GOT3 (cell line): ENCODE measurements around the gene CELF2.
"Not testable (repeated sequence)": the region's sequence is repeated elsewhere in the genome, so short reads cannot be mapped to it uniquely, and the experiment has no call there.

Experiments used
- DNase-seq: peaks from one replicate; lab custom pipeline; 2025; ENCODE audit warnings: mixed read lengths; lab: John Stamatoyannopoulos, UW

The CELF2 gene

GRCh38 chr10:11355592-11355991 is 337.9 kb downstream of the CELF2 start:
- DNase-seq = no peak

DNA sequence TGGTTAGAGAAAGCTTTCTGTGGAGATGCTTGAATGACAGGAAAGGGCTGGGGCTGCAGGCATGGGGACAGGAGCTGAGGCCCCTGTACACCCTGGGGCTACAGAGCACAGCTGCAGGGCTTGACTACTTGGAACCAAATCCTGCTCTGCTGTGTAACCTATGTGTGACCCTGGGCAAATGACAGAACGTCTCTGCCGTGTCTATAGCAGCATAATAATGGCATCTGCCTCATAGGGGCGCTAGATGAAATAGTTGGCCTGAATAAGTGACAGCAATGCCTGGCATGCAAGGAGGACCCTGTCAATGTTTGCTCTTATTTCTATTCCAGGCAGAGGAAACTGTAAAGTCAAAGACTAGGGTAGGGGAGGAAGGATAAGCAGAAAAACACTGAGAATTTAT is 339.8 kb downstream of the CELF2 start:
- DNase-seq = no peak

GRCh38 chr10:11358011-11358410 is 340.3 kb downstream of the CELF2 start:
- no peak for DNase-seq

- no peak for DNase-seq
Observed at GRCh38 chr10:11358923-11359575, 341.4 kb downstream of the CELF2 start.

GRCh38 chr10:11359869-11360268 is 342.2 kb downstream of the CELF2 start:
- DNase-seq = no peak

DNA sequence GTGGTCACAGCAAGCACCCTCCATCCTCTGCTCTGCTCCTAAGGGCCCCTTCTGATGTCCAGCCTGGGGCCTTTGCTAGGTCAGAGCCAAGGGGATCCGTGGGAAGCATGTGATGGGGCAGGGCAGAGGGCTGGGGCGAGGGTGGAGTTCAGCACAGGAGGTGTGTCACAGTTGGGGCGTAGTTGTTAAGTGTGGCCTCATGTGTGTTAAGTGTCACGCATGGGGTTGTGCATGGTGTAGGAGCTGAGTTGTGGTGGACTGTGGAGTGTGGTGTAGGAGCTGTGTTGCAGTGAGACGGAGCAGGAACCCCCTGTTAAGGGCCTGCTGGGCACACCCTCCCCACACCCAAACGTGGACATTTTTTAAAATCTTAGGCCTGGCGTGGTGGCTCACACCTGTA is 345.8 kb downstream of the CELF2 start:
- DNase-seq = no peak

GRCh38 chr10:11364241-11364640 is 346.6 kb downstream of the CELF2 start:
- no peak for DNase-seq

DNA sequence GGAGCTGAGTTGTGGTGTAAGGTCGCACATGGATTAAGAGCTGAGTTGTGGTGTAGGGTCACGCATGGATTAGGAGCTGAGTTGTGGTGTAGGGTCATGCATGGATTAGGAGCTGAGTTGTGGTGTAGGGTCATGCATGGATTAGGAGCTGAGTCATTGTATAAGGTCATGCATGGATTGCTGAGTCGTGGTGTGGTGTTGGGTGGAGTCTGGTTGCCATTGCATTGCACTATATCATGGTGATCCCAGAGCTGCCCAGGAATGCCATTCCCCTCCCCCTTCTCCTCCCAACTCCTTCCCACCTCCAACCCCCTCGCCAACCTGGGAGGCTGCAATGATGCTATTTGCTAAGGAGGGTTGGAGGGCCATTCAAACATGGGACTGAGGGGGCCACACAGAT is 349.2 kb downstream of the CELF2 start:
- DNase-seq = not testable (repeated sequence)

DNA sequence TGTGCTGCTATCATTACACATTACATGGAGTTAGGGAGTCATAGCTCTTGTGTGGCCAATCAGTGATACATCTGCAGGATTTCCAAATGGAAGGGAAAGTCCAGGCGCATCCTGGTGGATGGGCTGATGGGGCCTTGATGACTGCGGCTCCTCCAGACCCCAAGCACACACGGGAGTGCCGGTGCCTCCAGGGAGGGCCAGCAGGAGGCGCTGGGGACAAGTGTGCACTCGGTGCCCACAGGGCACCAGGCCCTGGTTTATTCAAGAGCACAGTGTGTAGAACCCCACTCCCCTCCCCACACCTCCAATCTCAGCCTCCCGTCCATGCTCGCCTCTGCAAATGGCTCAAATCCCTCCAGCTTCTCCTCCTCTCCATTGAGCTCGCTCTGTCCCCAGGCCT is 349.8 kb downstream of the CELF2 start:
- DNase-seq = no peak

- DNase-seq = no peak
Observed at GRCh38 chr10:11373717-11374171, 356.1 kb downstream of the CELF2 start.

GRCh38 chr10:11377267-11377666 is 359.6 kb downstream of the CELF2 start:
- DNase-seq = no peak

GRCh38 chr10:11378835-11379234 is 361.2 kb downstream of the CELF2 start:
- DNase-seq = no peak

DNA sequence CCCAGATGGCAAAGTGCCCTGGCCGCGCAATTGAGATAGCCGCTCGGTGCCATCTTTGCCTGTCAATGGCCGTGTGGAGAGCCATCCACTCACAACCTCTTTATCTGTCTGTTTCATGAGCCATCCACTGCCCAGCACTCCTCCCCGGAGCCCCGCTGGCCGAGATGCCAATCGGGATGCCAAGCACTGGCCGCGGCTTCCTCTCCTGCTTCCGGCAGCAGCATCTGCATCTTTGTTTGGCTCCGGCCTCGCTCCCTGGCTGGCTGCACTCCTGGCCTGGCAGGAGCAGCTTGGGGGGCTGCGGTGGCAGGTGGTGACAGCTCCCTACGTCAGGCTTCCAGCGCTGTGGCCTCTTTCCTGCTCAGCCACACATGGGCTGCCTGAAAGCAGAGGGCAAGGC is 362.1 kb downstream of the CELF2 start:
- DNase-seq = no peak

GRCh38 chr10:11381023-11381422 is 363.4 kb downstream of the CELF2 start:
- no peak for DNase-seq

DNA sequence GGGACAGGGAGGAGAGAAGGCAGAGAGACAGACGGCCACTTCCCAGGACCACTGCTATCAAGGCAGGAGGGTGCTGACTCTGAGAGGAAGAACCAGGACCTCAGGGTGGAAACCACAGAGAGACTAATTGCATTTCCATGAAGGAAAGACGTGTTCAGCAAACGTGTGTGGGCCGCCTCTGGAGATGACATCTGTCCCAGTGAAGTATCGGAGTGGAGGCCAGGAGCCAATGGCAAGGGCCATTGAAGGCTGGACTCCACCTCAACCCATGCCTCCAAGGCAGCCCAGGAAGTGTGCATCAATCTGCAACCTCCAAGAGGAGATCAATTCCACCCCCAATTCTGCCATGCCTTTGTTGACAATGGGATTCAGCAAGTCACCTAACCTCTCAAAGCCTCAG is 363.8 kb downstream of the CELF2 start:
- no peak for DNase-seq

DNA sequence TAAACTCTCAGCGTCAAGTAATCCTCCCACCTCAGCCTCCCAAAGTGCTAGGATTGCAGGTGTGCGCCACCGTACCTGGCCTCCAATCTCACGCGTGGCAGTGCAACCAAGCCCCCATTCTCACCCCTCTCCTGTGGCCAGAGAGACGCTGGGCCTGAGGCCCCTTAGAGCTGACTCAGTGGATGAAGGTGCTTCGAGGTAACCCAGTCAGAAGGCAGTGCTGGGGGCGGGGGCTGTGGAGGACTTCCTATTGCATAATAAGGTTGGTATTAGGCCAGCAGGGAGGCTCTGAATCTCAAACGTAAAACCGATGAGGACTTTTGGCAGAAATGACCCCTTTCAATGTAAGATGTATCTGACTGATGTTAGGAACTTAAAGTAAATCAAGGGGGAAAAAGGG is 364.5 kb downstream of the CELF2 start:
- DNase-seq = no peak

DNA sequence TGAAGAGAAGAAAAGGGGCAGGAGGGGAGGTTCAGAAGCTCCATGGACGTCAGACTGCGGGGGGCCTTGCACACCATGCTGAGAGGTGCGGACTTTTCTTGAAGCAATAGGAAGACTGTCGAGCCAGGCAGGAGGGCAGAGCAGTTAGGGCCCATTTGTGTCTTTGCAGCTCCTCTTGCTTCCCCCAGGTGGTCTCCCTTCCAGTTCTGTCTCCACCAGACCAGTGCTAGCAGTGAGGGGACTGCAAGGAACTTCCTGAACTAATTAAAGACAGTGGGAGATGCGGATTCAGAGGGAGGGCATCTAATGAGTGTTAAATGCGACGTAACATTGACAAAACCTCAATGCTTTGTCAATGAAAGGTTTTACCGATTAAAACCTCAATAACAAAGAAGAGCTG is 368.4 kb downstream of the CELF2 start:
- no peak for DNase-seq
